HG03571 (cell line): ENCODE measurements around the gene ANXA2.
"Not testable (repeated sequence)": the region's sequence is repeated elsewhere in the genome, so short reads cannot be mapped to it uniquely, and the experiment has no call there.

Source experiments
- ATAC-seq: cut with Tn5 transposase; IDR thresholded peaks from one replicate; pipeline ENCODE4 v1.9.1; 2021; ENCODE audit not compliant: unreplicated experiment

The ANXA2 gene

GRCh38 chr15:60371175-60372051 is 26.4 kb downstream of the ANXA2 start:
- ATAC-seq = no peak

GRCh38 chr15:60370869-60371136 is 27.0 kb downstream of the ANXA2 start:
- ATAC-seq = no peak

- ATAC-seq = no peak
Observed at GRCh38 chr15:60370105-60370868, 27.5 kb downstream of the ANXA2 start.

- ATAC-seq = no peak
Observed at GRCh38 chr15:60369696-60370095, 28.1 kb downstream of the ANXA2 start.

- no peak for ATAC-seq
Observed at GRCh38 chr15:60364612-60364924, 33.2 kb downstream of the ANXA2 start.

- no peak for ATAC-seq
Observed at GRCh38 chr15:60363903-60364611, 33.7 kb downstream of the ANXA2 start.

- ATAC-seq = no peak
Observed at GRCh38 chr15:60363087-60363549, 34.7 kb downstream of the ANXA2 start.

- no peak for ATAC-seq
Observed at GRCh38 chr15:60362321-60363086, 35.3 kb downstream of the ANXA2 start.

- not testable (repeated sequence) for ATAC-seq
Observed at GRCh38 chr15:60359738-60360137, 38.0 kb downstream of the ANXA2 start.

GRCh38 chr15:60358935-60359682 is 38.7 kb downstream of the ANXA2 start:
- no peak for ATAC-seq

GRCh38 chr15:60356832-60357231 is 41.0 kb downstream of the ANXA2 start:
- no peak for ATAC-seq

GRCh38 chr15:60355148-60355857 is 42.5 kb downstream of the ANXA2 start:
- ATAC-seq = no peak

- ATAC-seq = no peak
Observed at GRCh38 chr15:60353245-60353920, 44.4 kb downstream of the ANXA2 start.

- ATAC-seq = no peak
Observed at GRCh38 chr15:60352525-60352924, 45.3 kb downstream of the ANXA2 start.

GRCh38 chr15:60351066-60351465 is 46.7 kb downstream of the ANXA2 start:
- no peak for ATAC-seq

- no peak for ATAC-seq
Observed at GRCh38 chr15:60350108-60350507, 47.7 kb downstream of the ANXA2 start.

GRCh38 chr15:60349589-60349988 is 48.2 kb downstream of the ANXA2 start:
- ATAC-seq = no peak

- no peak for ATAC-seq
Observed at GRCh38 chr15:60347480-60348049, 50.2 kb downstream of the ANXA2 start.

GRCh38 chr15:60346653-60347052 is 51.1 kb downstream of the ANXA2 start:
- ATAC-seq = no peak
